HG02571 (cell line): ENCODE data around the gene C8A.

Experiments
- ATAC-seq: cut with Tn5 transposase; IDR thresholded peaks from one replicate; pipeline ENCODE4 v1.9.1; 2021; ENCODE audit warnings: mild to moderate bottlenecking, moderate library complexity; ENCODE audit not compliant: unreplicated experiment

Gene C8A

DNA sequence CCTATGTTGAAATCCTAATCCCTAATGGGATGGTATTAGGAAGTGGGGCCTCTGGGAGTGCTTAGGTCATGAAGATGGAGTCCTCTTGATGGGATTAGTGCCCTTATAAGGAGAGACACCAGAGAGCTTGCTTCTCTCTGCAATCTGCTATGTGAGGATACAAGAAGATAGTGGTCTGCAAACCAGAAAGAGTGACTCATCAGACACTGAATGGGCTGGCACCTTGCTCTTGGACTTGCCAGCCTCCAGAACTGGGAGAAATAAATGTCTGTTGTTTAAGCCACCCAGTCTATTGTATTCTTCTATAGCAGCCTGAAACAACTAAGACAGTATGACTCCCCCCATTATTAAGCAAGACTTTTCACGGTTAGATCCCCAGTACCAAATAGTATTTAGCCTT, 67.9 kb downstream of the C8A start:
- ATAC-seq, result no peak

DNA sequence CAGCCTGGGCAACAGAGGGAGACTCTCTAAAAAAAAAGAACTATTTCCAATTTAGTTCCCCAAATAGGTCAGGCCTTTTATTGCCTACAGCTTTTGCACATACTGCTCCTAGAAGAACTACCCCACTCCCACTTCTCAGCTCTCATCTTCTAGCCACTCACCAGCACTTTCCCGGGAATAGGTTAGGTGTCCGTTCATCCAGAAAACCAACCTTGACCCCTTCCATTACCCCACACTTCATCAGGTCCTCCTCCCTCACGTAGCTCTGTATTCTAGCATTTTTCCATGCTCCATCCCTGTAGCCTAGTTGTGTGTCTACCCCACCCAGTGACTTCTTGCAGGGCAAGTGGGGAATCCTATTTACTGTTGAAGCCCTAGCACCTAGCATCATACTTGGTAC, 68.6 kb downstream of the C8A start:
- no peak for ATAC-seq

- no peak for ATAC-seq
These were observed 69.5 kb downstream of the C8A start for GRCh38 chr1:56924116-56924515.

GRCh38 chr1:56925193-56925592, 70.6 kb downstream of the C8A start:
- no peak for ATAC-seq

DNA sequence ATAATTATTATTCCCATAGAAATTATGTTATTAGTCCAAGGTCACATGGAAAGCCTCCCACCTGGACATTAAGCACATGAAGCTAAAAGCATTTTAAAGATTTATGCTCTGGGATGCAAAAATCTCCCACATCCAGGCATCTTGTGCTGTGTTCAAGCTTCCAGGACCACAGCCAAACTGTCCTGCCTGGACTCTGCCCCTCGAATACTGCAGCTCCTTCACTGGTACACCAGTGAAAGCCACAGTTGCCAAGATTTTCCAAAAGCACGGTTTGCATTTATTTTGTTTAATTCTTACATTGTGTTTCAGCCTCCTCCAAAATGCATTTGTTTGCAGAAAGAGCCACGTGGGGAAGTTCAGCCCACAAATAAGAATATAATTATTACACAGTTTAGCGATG, 72.6 kb downstream of the C8A start:
- ATAC-seq, result no peak

DNA sequence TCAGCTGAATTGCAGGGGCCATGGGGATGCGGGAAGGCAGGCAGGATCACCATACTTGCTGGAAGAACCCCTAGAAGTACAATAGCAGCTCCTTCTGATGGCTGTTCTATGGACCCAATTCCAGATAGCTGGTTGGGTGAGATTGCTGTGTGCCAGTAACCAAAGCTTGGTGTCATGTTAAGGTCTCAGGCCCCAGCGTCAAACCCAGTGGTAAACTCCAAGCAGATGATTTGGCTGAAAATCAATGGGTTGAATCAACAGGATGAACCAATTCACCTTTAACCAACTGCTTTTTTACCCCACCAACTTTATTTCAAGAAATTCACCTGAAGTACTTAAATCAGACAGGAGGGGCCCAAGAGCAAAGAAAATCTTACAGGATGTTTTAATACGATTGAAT, 73.4 kb downstream of the C8A start:
- no peak for ATAC-seq

GRCh38 chr1:56929492-56929891, 74.9 kb downstream of the C8A start:
- ATAC-seq, result no peak

GRCh38 chr1:56931211-56931610, 76.6 kb downstream of the C8A start:
- ATAC-seq, result no peak

- ATAC-seq, result no peak
These were observed 77.1 kb downstream of the C8A start for GRCh38 chr1:56931686-56932085.

GRCh38 chr1:56933161-56933560, 78.6 kb downstream of the C8A start:
- no peak for ATAC-seq

GRCh38 chr1:56933606-56934005, 79.0 kb downstream of the C8A start:
- ATAC-seq, result no peak

- no peak for ATAC-seq
These were observed 79.9 kb downstream of the C8A start for GRCh38 chr1:56934430-56935060.

DNA sequence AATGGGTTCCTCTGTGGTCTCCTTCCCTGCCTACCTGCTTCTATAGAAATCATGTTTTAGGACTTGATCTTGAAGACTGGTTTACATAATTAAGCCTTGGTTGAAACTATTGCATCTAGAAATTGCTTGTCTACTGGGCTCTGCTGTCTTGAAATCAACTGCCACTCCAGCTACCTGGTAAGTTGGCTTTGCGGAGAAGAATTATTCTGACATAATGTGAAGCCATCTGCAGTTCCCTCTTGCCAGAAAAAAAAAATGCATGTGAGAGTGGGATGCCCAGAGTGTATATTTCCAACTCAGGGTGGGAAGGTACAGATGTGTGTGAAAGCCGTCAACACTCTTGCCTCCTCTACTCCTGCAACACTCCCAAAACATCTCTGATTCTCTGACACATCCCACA, 84.0 kb downstream of the C8A start:
- ATAC-seq, result no peak

- ATAC-seq, result no peak
These were observed 84.6 kb downstream of the C8A start for GRCh38 chr1:56939209-56939608.

- no peak for ATAC-seq
These were observed 85.4 kb downstream of the C8A start for GRCh38 chr1:56940039-56940438.

DNA sequence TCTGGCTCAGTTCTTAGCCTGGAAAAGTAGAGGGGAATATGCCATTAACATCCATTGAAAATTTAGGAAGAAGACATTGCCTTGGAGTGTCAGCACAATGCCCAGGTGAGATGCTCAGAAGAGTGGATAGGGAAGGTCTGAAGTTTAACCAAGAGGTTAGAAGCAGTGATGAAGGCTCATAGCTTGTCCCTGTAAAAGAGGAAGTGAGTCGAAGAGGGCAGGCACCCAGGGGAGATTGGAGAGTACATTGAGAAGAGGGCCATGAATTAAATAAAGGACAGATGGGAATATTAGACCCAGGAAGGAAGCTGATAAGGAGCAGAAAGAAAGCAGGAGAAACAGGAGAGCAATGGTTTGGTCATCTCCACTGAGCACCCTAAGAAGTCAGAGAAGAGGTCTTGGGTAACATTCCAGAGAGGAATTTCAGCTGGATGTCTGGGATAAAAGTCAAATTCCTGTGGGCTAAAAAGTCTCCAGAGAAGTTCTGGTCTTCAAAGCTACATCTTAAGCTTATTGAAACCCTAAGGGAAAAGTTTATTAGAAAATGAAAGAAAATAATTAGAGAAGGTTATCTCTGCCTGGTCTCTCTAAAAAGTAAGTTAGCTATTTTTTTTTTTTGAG, 93.9 kb downstream of the C8A start:
- no peak for ATAC-seq

GRCh38 chr1:56952501-56952900, 97.9 kb downstream of the C8A start:
- ATAC-seq, result no peak

DNA sequence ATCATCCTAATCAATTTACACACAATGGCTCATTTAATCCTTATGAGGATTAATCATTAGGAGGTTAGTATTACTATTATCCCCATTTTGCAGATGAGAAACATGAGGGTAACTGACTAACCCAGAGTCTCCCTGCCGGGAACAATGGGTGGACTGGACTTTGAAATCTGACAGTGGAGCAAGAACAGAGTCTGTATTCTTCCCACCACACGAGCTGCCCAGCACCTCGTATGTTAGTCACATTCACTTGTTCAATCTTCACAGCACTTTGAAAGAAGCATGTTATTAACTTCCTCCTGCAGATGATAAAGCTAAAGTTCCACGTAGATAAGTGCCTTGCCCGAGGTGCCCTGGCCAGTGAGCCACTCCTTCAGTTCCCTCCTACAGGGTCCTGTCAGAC, 98.8 kb downstream of the C8A start:
- no peak for ATAC-seq

DNA sequence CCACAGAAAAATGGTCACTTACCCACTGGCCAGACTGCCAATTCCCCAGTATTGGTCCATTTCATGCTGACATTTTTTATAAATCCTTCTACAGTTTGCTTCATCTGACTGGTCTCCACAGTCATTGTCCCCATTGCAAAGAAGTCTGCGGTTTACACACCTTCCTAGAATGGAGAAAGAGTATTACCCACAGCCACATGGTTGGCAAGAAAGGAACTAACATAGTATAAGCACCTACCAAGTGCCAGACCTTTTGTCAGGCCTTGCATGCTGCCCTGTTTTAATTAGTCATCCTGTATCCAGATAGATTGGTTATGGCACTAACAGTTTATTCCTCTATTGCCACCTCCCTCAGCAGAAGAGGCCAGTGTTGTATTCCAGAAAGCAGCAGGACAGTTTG, 100.1 kb downstream of the C8A start:
- no peak for ATAC-seq

GRCh38 chr1:56957931-56958330, 103.3 kb downstream of the C8A start:
- ATAC-seq, result no peak

- no peak for ATAC-seq
These were observed 103.9 kb downstream of the C8A start for GRCh38 chr1:56958526-56958925.

- no peak for ATAC-seq
These were observed 106.8 kb downstream of the C8A start for GRCh38 chr1:56961426-56961825.

- no peak for ATAC-seq
These were observed 109.1 kb downstream of the C8A start for GRCh38 chr1:56963667-56964066.
